ENCODE results near the gene CARM1. TPM values are rescaled to one million over a fixed set of nuclear protein-coding genes. Genes with fewer than 3 reads are reported as not detected.
"Not testable (repeated sequence)": the region's sequence is repeated elsewhere in the genome, so short reads cannot be mapped to it uniquely, and the experiment has no call there.

Gene CARM1
- total RNA-seq, 1 donor from 2014 or later: 86.0 TPM

DNA sequence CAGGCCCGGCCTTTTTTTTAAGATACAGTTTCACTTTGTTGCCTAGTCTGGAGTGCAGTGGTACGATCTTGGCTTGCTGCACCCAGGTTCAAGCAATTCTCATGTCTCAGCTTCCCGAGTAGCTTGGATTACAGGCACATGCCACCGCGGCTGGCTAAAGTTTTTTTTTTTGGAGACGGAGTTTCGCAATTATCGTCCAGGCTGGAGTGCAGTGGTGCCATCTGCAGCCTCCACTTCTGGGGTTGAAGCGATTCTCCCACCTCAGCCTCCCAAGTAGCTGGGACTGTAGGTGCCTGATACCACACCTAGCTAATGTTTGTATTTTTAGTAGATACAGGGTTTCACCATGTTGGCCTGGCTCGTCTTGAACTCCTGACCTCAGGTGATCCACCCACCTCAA lies 4.9 kb upstream of the CARM1 start:
- H3K9me3 Mint-ChIP-seq (ENCODE audit: low read depth): no peaks in the 10 kb centered on the region
- peaks cover 12% of the 10 kb centered on the region for H3K4me1 Mint-ChIP-seq (ENCODE audit: low read depth)
- H3K36me3 Mint-ChIP-seq (ENCODE audit: insufficient read depth): no peaks in the 10 kb centered on the region
- no peak overlapping the region for H3K27ac Mint-ChIP-seq
- H3K4me3 Mint-ChIP-seq (ENCODE audit: low read depth): no peak overlapping the region
- DNase-seq (ENCODE audit: low spot score, unreplicated experiment): no peak
- TF ChIP-seq, protein P1, sequence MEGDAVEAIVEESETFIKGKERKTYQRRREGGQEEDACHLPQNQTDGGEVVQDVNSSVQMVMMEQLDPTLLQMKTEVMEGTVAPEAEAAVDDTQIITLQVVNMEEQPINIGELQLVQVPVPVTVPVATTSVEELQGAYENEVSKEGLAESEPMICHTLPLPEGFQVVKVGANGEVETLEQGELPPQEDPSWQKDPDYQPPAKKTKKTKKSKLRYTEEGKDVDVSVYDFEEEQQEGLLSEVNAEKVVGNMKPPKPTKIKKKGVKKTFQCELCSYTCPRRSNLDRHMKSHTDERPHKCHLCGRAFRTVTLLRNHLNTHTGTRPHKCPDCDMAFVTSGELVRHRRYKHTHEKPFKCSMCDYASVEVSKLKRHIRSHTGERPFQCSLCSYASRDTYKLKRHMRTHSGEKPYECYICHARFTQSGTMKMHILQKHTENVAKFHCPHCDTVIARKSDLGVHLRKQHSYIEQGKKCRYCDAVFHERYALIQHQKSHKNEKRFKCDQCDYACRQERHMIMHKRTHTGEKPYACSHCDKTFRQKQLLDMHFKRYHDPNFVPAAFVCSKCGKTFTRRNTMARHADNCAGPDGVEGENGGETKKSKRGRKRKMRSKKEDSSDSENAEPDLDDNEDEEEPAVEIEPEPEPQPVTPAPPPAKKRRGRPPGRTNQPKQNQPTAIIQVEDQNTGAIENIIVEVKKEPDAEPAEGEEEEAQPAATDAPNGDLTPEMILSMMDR (IDR thresholded peaks at IDR 0.05; ENCODE audit: unreplicated experiment): no peak
- no peaks in the 10 kb centered on the region for H3K27me3 Mint-ChIP-seq

DNA sequence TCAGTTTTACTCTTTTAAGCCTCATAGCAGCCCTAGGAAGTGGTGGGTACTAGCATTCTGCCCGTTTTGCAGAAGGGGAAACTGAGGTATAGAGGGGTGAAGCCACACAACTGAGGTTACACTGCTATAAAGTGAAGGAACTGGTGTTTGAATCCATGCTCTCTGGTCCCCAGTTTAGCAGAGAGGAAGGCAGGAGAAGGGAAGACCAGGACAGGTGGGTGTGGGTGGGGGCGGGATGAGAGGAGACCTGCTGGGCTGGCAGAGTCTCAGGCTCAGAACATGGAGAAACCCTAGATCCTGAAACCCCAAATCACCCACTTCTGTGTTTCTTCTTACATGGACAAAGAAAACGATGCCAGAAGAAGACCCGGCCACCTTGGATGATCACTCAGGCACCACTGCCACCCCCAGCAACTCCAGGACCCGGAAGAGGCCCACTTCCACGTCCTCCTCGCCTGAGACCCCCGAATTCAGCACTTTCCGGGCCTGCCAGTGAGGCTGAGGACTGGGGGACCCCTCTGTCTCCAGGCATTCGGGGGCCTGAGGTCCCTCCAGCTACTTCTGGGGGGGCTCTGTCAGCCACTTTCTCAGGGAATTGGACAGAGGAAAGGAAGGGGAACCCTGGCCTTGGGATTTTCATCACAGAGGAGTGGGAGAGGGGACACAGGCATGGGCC lies 2.3 kb upstream of the CARM1 start:
- Mint-ChIP-seq H3K9me3 (ENCODE audit: low read depth) (no peaks in the 10 kb centered on the region), H3K27ac (no peak overlapping the region), H3K4me1 (ENCODE audit: low read depth) (peaks cover 9% of the 10 kb centered on the region), H3K27me3 (no peaks in the 10 kb centered on the region), H3K4me3 (ENCODE audit: low read depth) (no peak overlapping the region), H3K36me3 (ENCODE audit: insufficient read depth) (no peaks in the 10 kb centered on the region)
- TF ChIP-seq, protein P1 (IDR thresholded peaks at IDR 0.05; ENCODE audit: unreplicated experiment): no peak
- DNase-seq (ENCODE audit: low spot score, unreplicated experiment): no peak

DNA sequence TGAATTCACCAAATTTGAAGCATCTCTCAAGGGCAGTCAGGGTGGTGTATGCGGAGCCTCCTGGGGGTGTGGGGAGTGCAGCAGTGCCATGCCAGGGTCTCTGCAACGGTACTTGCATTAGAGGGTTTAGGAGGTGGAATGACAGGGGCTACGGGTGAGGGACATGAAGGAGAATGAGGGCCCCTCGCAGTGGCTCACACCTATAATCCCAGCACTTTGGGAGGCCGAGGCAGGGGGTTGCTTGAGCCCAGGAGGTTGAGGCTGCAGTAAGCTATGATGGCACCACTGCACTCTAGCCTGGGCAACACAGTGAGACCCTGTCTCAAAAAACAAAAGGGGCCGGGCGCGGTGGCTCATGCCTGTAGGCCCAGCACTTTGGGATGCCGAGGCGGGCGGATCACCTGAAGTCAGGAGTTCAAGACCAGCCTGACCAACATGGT lies 1.5 kb upstream of the CARM1 start:
- not testable (repeated sequence) for H3K9me3 Mint-ChIP-seq (ENCODE audit: low read depth); H3K27me3 Mint-ChIP-seq; H3K36me3 Mint-ChIP-seq (ENCODE audit: insufficient read depth); H3K4me1 Mint-ChIP-seq (ENCODE audit: low read depth); DNase-seq (ENCODE audit: low spot score, unreplicated experiment)
- Mint-ChIP-seq H3K27ac (peak overlapping the region; percentile 56), H3K4me3 (ENCODE audit: low read depth) (peak overlapping the region; percentile 79)

DNA sequence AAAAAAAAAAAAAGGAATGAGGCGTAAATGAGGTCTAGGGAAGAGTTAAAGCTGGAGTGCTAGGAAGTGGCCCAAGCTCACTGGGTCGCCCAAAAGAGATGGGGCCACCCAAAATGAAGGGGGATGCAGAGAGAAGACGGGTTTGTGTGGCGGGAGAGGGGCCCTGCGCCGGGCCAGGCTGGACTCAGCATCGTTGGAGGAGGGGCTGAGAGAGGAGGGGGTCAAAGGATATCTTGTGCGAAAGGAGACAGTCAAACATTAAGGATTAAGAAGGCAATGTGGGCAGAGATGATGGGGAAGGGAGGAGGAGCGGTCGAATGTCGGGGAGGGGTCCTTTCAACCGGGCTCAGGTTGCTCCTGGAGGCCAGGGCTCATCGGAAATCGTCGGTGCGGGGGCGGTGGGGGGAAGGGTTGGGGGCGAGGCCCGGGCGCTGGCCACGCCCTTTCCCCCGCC lies 825 bp upstream of the CARM1 start:
- H3K4me3 Mint-ChIP-seq (ENCODE audit: low read depth): peak overlapping the region; percentile 79
- no peak for DNase-seq (ENCODE audit: low spot score, unreplicated experiment)
- H3K36me3 Mint-ChIP-seq (ENCODE audit: insufficient read depth): no peaks in the 10 kb centered on the region
- peaks cover 9% of the 10 kb centered on the region for H3K4me1 Mint-ChIP-seq (ENCODE audit: low read depth)
- no peaks in the 10 kb centered on the region for H3K9me3 Mint-ChIP-seq (ENCODE audit: low read depth)
- no peaks in the 10 kb centered on the region for H3K27me3 Mint-ChIP-seq
- TF ChIP-seq, protein P1 (IDR thresholded peaks at IDR 0.05; ENCODE audit: unreplicated experiment): no peak
- peak overlapping the region; percentile 90 for H3K27ac Mint-ChIP-seq

DNA sequence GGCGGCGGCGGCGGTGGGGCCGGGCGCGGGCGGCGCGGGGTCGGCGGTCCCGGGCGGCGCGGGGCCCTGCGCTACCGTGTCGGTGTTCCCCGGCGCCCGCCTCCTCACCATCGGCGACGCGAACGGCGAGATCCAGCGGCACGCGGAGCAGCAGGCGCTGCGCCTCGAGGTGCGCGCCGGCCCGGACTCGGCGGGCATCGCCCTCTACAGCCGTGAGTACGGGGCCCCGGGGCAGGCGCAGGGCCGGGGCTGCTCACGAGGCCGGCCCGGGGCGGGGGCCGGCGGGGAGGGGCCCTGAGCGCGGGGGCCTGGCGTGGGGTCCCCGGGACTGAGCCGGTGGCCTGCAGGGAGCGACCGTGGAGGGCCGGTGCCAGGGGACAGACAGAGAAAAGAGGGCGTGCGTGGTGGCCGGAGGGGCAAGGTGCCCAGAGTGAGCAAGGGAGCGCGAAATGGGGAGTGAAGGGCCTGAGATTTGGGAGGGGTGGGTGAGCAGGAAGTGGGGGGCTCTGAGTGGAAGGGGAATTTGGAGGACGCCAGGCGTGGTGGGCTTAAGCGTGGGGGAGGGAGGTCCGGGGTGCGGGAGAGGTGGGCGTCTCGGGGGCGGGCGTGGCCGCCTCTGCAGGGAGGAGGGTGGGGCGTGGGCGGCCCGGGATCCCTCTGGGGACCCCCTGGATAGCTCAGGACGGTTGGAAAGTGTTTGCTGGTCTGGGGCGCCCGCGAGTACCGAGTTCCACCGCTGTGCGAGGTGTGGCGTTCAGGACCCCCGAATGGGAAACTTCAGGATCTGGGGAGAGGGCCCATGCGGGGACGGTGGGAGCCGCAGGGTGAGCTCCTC lies 575 bp downstream of the CARM1 start:
- TF ChIP-seq, protein P1 (IDR thresholded peaks at IDR 0.05; ENCODE audit: unreplicated experiment): peak; percentile 46
- Mint-ChIP-seq H3K27ac (peak overlapping the region; percentile 88), H3K27me3 (no peaks in the 10 kb centered on the region), H3K4me1 (ENCODE audit: low read depth) (peaks cover 9% of the 10 kb centered on the region), H3K36me3 (ENCODE audit: insufficient read depth) (no peaks in the 10 kb centered on the region), H3K4me3 (ENCODE audit: low read depth) (peak overlapping the region; percentile 77), H3K9me3 (ENCODE audit: low read depth) (no peaks in the 10 kb centered on the region)
- peak; percentile 39 for DNase-seq (ENCODE audit: low spot score, unreplicated experiment)

Data from progenitor cell of endocrine pancreas (in vitro differentiated cells).